ENCODE data around the gene SEMA3B. TPM values are rescaled to one million over a fixed set of nuclear protein-coding genes. Genes with fewer than 3 reads are reported as not detected.

The SEMA3B gene
- total RNA-seq, 4 donors from 2014 or later = 2.9 to 5.2 (median 4.1) TPM

DNA sequence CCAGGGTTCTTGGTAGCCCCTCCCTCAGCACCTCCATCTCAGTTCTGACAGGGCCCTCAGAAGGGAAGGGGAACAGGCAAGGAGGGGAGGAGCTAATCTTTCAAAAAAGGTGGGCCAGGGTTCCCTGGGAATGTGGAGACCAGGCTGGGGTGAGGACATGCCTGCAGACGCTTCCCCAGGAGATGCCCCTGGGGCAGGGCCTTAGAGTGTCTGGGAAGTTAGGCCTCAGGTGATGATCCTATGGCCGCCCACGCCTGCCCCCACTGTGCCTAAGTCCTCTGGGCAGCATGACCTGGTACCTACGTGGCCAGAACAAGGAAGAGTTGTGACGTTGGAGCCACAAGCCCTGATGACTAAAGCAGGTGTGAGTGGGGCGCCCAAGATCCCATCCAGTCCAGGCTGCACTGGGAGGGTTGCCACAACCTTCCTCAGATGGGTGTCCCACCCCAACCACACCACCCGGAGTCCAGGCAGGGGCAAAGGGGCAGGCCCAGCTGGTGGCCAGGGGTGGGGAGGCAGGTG is 3.9 kb upstream of the SEMA3B start:
- TF ChIP-seq POLR2AphosphoS5 (IDR thresholded peaks at IDR 0.05) = no peak
- TF ChIP-seq, protein P1, sequence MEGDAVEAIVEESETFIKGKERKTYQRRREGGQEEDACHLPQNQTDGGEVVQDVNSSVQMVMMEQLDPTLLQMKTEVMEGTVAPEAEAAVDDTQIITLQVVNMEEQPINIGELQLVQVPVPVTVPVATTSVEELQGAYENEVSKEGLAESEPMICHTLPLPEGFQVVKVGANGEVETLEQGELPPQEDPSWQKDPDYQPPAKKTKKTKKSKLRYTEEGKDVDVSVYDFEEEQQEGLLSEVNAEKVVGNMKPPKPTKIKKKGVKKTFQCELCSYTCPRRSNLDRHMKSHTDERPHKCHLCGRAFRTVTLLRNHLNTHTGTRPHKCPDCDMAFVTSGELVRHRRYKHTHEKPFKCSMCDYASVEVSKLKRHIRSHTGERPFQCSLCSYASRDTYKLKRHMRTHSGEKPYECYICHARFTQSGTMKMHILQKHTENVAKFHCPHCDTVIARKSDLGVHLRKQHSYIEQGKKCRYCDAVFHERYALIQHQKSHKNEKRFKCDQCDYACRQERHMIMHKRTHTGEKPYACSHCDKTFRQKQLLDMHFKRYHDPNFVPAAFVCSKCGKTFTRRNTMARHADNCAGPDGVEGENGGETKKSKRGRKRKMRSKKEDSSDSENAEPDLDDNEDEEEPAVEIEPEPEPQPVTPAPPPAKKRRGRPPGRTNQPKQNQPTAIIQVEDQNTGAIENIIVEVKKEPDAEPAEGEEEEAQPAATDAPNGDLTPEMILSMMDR (IDR thresholded peaks at IDR 0.05) = no peak
- no peak for TF ChIP-seq EP300 (IDR thresholded peaks at IDR 0.05)
- no peak for TF ChIP-seq POLR2A (IDR thresholded peaks at IDR 0.05)
- no peaks in the 10 kb centered on the region for H3K27me3 ChIP-seq
- peaks cover 79% of the 10 kb centered on the region for H3K4me1 ChIP-seq
- 64% methylated on average over 5 of the region's 7 CpGs for WGBS
- no peak overlapping the region for H3K4me3 ChIP-seq
- peak overlapping the region; percentile 79 for H3K27ac ChIP-seq
- H3K9me3 ChIP-seq = no peaks in the 10 kb centered on the region
- H3K36me3 ChIP-seq = no peaks in the 10 kb centered on the region
- DNase-seq (ENCODE audit: low spot score in 2 of 2) = no peak

DNA sequence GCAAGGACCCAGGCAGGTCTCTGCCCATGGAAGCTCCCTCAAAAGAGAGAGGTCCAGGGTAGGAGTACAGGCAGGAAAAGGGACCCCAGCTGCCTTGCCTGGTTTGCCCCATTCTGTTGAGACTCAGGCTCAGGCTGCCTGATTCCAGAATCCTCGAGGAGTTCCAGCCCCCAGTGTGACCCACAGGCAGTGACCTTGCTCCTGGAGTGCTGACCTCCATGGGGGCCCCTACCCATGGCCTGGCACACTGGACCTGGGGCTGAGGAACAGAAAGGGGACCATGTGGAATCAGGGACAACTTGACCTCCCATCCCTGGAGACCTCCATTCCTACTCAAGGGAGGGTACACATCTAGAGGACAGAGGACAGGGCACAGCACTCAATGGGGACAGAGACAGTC is 3.4 kb upstream of the SEMA3B start:
- Histone ChIP-seq H3K4me3 (no peak overlapping the region), H3K4me1 (peaks cover 79% of the 10 kb centered on the region), H3K36me3 (no peaks in the 10 kb centered on the region), H3K27me3 (no peaks in the 10 kb centered on the region), H3K27ac (peak overlapping the region; percentile 79), H3K9me3 (no peaks in the 10 kb centered on the region)
- WGBS = no CpG with 5 or more reads among the region's 1 CpG
- DNase-seq (ENCODE audit: low spot score in 2 of 2) = no peak
- TF ChIP-seq EP300 (IDR thresholded peaks at IDR 0.05) = no peak
- no peak for TF ChIP-seq POLR2AphosphoS5 (IDR thresholded peaks at IDR 0.05)
- TF ChIP-seq, protein P1 (IDR thresholded peaks at IDR 0.05) = no peak
- no peak for TF ChIP-seq POLR2A (IDR thresholded peaks at IDR 0.05)

DNA sequence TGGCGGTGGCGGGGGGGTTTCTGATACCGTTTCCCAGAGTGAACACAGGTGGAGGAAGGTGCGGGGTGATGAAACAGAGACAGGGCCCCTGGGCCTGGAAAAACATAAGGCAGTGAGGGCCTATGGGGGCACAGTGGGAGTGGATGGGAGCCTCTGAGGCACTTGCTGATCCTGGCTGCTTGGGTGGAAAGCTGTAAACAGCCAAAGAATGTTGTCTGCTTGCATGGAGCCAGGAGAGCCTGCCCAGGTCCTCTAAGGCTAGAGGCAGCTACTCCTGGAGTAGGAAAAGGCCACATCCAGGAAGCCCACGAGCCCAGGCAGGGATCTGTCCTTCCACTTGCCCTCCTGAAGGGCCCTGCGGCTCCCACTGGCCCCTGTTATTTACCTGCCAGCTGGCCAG is 2.9 kb upstream of the SEMA3B start:
- H3K4me1 ChIP-seq = peaks cover 79% of the 10 kb centered on the region
- TF ChIP-seq EP300 (IDR thresholded peaks at IDR 0.05) (no peak), POLR2AphosphoS5 (IDR thresholded peaks at IDR 0.05) (no peak), POLR2A (IDR thresholded peaks at IDR 0.05) (no peak)
- TF ChIP-seq, protein P1 (IDR thresholded peaks at IDR 0.05) = no peak
- H3K9me3 ChIP-seq = no peaks in the 10 kb centered on the region
- H3K27ac ChIP-seq = peak overlapping the region; percentile 79
- no peak overlapping the region for H3K4me3 ChIP-seq
- WGBS = 75% methylated on average over 6 of the region's 6 CpGs
- H3K36me3 ChIP-seq = no peaks in the 10 kb centered on the region
- DNase-seq (ENCODE audit: low spot score in 2 of 2) = no peak
- no peaks in the 10 kb centered on the region for H3K27me3 ChIP-seq

DNA sequence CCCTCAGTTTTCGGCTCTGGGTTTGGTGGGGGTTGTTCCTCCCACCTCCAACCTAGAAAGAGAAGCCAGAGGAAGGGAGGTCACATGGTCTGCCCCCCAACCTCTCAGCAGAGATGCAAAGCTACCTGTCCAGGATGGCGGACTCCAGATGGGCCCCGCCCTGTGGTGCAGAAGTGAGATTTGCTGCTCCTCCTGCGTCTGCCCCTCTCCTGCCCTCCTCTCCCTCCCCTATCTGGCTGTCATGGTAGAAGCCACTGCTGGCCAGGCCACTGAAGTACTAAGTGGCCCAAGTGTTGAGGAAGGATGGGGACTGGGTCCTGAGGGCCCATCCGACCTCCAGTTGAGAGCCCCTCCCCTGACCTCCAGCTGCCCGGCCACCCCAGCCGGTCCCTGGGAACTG is 2.1 kb upstream of the SEMA3B start:
- H3K4me1 ChIP-seq = peaks cover 72% of the 10 kb centered on the region
- peak overlapping the region; percentile 44 for H3K4me3 ChIP-seq

DNA sequence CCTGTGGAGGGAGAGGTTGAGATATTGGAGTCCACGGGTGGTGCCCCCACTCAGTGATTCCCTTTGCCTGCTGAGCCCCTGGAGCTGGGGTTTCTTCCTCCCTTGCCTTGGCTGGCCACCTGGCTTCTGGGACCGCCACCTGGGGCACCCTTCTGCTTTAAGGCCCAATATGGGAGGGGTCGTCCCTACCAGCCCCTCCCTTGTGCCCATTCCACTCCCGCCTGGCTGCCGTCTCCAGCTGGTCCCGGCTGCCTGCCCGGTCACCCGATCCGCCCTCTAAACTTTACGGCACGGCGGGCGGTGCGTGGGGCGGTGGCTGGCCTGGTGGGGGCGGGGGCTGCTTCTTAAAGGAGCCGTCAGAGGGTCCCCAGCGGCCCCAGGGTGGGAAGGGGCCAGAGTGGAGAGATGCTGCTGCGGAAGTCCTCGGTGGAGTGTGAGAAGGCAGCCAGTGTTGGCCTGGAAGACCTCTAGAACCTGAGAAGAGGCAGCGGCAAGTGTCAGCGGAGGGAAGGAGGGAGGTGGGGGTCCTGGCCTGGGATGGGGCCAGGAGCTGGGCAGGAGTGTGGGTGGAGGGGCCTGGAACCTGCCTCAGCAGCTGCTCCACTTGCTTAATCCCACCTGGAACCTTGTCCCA is 1.6 kb upstream of the SEMA3B start:
- H3K27ac ChIP-seq = peak overlapping the region; percentile 79
- no peaks in the 10 kb centered on the region for H3K27me3 ChIP-seq
- H3K4me3 ChIP-seq = peak overlapping the region; percentile 44
- no peak for TF ChIP-seq POLR2A (IDR thresholded peaks at IDR 0.05)
- no peak for TF ChIP-seq EP300 (IDR thresholded peaks at IDR 0.05)
- TF ChIP-seq POLR2AphosphoS5 (IDR thresholded peaks at IDR 0.05) = no peak
- TF ChIP-seq, protein P1 (IDR thresholded peaks at IDR 0.05) = no peak
- DNase-seq (ENCODE audit: low spot score in 2 of 2) = no peak
- H3K9me3 ChIP-seq = no peaks in the 10 kb centered on the region
- 35% methylated on average over 6 of the region's 22 CpGs for WGBS
- H3K4me1 ChIP-seq = peaks cover 72% of the 10 kb centered on the region
- H3K36me3 ChIP-seq = no peaks in the 10 kb centered on the region

More for the DNA sequence above, 2.1 kb upstream of the SEMA3B start:
- Histone ChIP-seq H3K27me3 (no peaks in the 10 kb centered on the region), H3K27ac (peak overlapping the region; percentile 79), H3K9me3 (no peaks in the 10 kb centered on the region), H3K36me3 (no peaks in the 10 kb centered on the region)
- TF ChIP-seq POLR2A (IDR thresholded peaks at IDR 0.05) (no peak), EP300 (IDR thresholded peaks at IDR 0.05) (no peak), POLR2AphosphoS5 (IDR thresholded peaks at IDR 0.05) (no peak)
- TF ChIP-seq, protein P1 (IDR thresholded peaks at IDR 0.05) = no peak
- DNase-seq (ENCODE audit: low spot score in 2 of 2) = no peak
- WGBS = 55% methylated on average over 6 of the region's 7 CpGs
